H1 (cell line): ENCODE results near the gene JPT2.

Experiments
- ASH2L ChIP-seq: fragments of 200-600, 300-600 bp; sonication (generic); IDR thresholded peaks from one replicate; pipeline ENCODE4 v1.7.1; 2017; ENCODE audit warnings: low read length
- ATF3 ChIP-seq: IDR thresholded peaks from 2 replicates; pipeline ENCODE4 v1.6.1; 2011; ENCODE audit warnings: low read depth, mild to moderate bottlenecking, low read length; ENCODE audit not compliant: insufficient read depth
- BRCA1 ChIP-seq: IDR thresholded peaks from 2 replicates; pipeline ENCODE4 v1.6.1; 2012; ENCODE audit warnings: low read depth, low read length, improper control_type of control experiment
- CHD7 ChIP-seq: fragments of 300-600 bp; sonication (generic); IDR thresholded peaks from 2 replicates; pipeline ENCODE4 v1.7.1; 2012; ENCODE audit warnings: low read length, moderate library complexity, mild to moderate bottlenecking, inconsistent platforms; ENCODE audit not compliant: insufficient replicate concordance
- CTCF ChIP-seq, 3 experiments: IDR thresholded peaks; 1 replicate in 2 of 3; 2 replicates in 1 of 3; pipeline versions ENCODE4 v1.5.1 to v1.6.1; 2011; ENCODE audit warnings: low read length in 3 of 3, mild to moderate bottlenecking in 3 of 3, inconsistent platforms in 2 of 3, low read depth in 1 of 3, moderate library complexity in 1 of 3; ENCODE audit not compliant: insufficient read depth in 1 of 3; ENCODE audit errors: control extremely low read depth in 1 of 3
- EP300 ChIP-seq, 2 experiments: IDR thresholded peaks; 1 replicate in 1 of 2; 2 replicates in 1 of 2; pipeline ENCODE4 v1.6.1; 2011 to 2012; ENCODE audit warnings: low read depth in 2 of 2, low read length in 2 of 2, mild to moderate bottlenecking in 2 of 2, borderline replicate concordance in 1 of 2, inconsistent platforms in 1 of 2, moderate library complexity in 1 of 2
- PHF8 ChIP-seq: fragments of 200-600 bp; sonication (generic); conservative IDR thresholded peaks from 2 replicates; pipeline ENCODE4 v1.7.1; 2012; ENCODE audit warnings: low read depth, mild to moderate bottlenecking, inconsistent platforms, low read length, moderate library complexity
- POLR2A ChIP-seq, 2 experiments: IDR thresholded peaks; 1 replicate in 1 of 2; 2 replicates in 1 of 2; pipeline ENCODE4 v1.6.1; 2011; ENCODE audit warnings: low read depth in 2 of 2, low read length in 2 of 2, mild to moderate bottlenecking in 2 of 2; ENCODE audit errors: control extremely low read depth in 1 of 2
- POLR2AphosphoS5 ChIP-seq: IDR thresholded peaks from 2 replicates; pipeline ENCODE4 v1.6.1; 2011; ENCODE audit warnings: low read depth, low read length
- RXRA ChIP-seq: IDR thresholded peaks from 2 replicates; pipeline ENCODE4 v1.6.1; 2011; ENCODE audit warnings: low read depth, mild to moderate bottlenecking, low read length, moderate library complexity; ENCODE audit not compliant: insufficient read depth
- SP1 ChIP-seq: IDR thresholded peaks from 2 replicates; pipeline ENCODE4 v1.6.1; 2011; ENCODE audit warnings: low read depth, low read length
- SUZ12 ChIP-seq: fragments of 200-600 bp; sonication (generic); IDR thresholded peaks from 2 replicates; pipeline ENCODE4 v1.6.1; 2012; ENCODE audit warnings: mild to moderate bottlenecking, inconsistent platforms, low read length, moderate library complexity, mixed read lengths
- TCF12 ChIP-seq: IDR thresholded peaks from 2 replicates; pipeline ENCODE4 v1.6.1; 2011; ENCODE audit warnings: low read depth, mild to moderate bottlenecking, low read length

- TF ChIP-seq CTCF (IDR thresholded peaks at IDR 0.05; ENCODE audit: control extremely low read depth in 1 of 3, insufficient read depth in 1 of 3, low read depth in 1 of 3, low read length in 3 of 3) (no peak), POLR2A (IDR thresholded peaks at IDR 0.05; ENCODE audit: control extremely low read depth in 1 of 2, low read depth in 2 of 2, low read length in 2 of 2) (no peak), EP300 (IDR thresholded peaks at IDR 0.05; ENCODE audit: borderline replicate concordance in 1 of 2, low read depth in 2 of 2, low read length in 2 of 2) (no peak), POLR2AphosphoS5 (no peak), SUZ12 (no peak), RXRA (no peak), CHD7 (no peak), BRCA1 (no peak), SP1 (no peak), PHF8 (no peak), TCF12 (no peak), ATF3 (no peak), ASH2L (no peak)
Measured at GRCh38 chr16:1731073-1731472, 53.0 kb downstream of the JPT2 start.
